ENCODE results near the gene COL6A3. TPM values are rescaled to one million over a fixed set of nuclear protein-coding genes. Genes with fewer than 3 reads are reported as not detected.

COL6A3 gene
- total RNA-seq, 4 donors from 2014 or later: 432 to 983 (median 750) TPM

- TF ChIP-seq CTCF (IDR thresholded peaks at IDR 0.05; ENCODE audit: low read depth): no peak
These were observed 86.6 kb downstream of the COL6A3 start for GRCh38 chr2:237327175-237327950.

GRCh38 chr2:237326266-237327171 is 87.4 kb downstream of the COL6A3 start:
- no peak for TF ChIP-seq CTCF (IDR thresholded peaks at IDR 0.05; ENCODE audit: low read depth)

GRCh38 chr2:237324837-237325236 is 89.1 kb downstream of the COL6A3 start:
- no peak for TF ChIP-seq CTCF (IDR thresholded peaks at IDR 0.05; ENCODE audit: low read depth)

- TF ChIP-seq CTCF (IDR thresholded peaks at IDR 0.05; ENCODE audit: low read depth): no peak
These were observed 89.5 kb downstream of the COL6A3 start for GRCh38 chr2:237324405-237324831.

- no peak for TF ChIP-seq CTCF (IDR thresholded peaks at IDR 0.05; ENCODE audit: low read depth)
These were observed 90.3 kb downstream of the COL6A3 start for GRCh38 chr2:237323656-237324055.

GRCh38 chr2:237322564-237322963 is 91.4 kb downstream of the COL6A3 start:
- no peak for TF ChIP-seq CTCF (IDR thresholded peaks at IDR 0.05; ENCODE audit: low read depth)

- no peak for TF ChIP-seq CTCF (IDR thresholded peaks at IDR 0.05; ENCODE audit: low read depth)
These were observed 92.2 kb downstream of the COL6A3 start for GRCh38 chr2:237321746-237322145.

Data from subcutaneous adipose tissue (tissue), 4 donors.